Neural cell (in vitro differentiated cells): Measurements from ENCODE around the gene CSGALNACT2. TPM values are rescaled to one million over a fixed set of nuclear protein-coding genes. Genes with fewer than 3 reads are reported as not detected.

Source experiments
- H2AFZ ChIP-seq: fragments of 200-600, 300-800 bp; sonication (generic), shearing (Covaris generic); 2 replicates; pipeline ENCODE4 v1.6.0; 2014; ENCODE audit warnings: low read depth, mild to moderate bottlenecking, antibody characterized with exemption, low read length, moderate library complexity
- H3F3A ChIP-seq: fragments of 200-600 bp; shearing (Covaris generic); 2 replicates; pipeline ENCODE4 v1.6.1; 2016; ENCODE audit warnings: mild to moderate bottlenecking, moderate library complexity, mixed read lengths, antibody characterized with exemption, low read length; ENCODE audit not compliant: insufficient read depth, poor library complexity, severe bottlenecking
- H3K27ac ChIP-seq: fragments of 200-600, 300-800 bp; sonication (generic), shearing (Covaris generic); 2 replicates; pipeline ENCODE4 v1.5.1; 2014; ENCODE audit warnings: mild to moderate bottlenecking, low read length, moderate library complexity
- H3K27me3 ChIP-seq: fragments of 300-800, 200-600 bp; sonication (generic), shearing (Covaris generic); 2 replicates; pipeline ENCODE4 v1.6.0; 2014; ENCODE audit warnings: mild to moderate bottlenecking, low read depth, low read length, moderate library complexity; ENCODE audit not compliant: insufficient read depth
- H3K36me3 ChIP-seq: fragments of 300-800, 200-600 bp; sonication (generic), shearing (Covaris generic); 2 replicates; pipeline ENCODE4 v1.5.1; 2014; ENCODE audit warnings: mild to moderate bottlenecking, antibody characterized with exemption, low read length, moderate library complexity; ENCODE audit not compliant: insufficient read depth
- H3K4me2 ChIP-seq: fragments of 300-800, 200-600 bp; sonication (generic), shearing (Covaris generic); 2 replicates; pipeline ENCODE4 v1.6.0; 2014; ENCODE audit warnings: mild to moderate bottlenecking, low read length
- H3K4me3 ChIP-seq: fragments of 300-800, 200-600 bp; sonication (generic), shearing (Covaris generic); 2 replicates; pipeline ENCODE4 v1.5.1; 2014; ENCODE audit warnings: mild to moderate bottlenecking, low read length, moderate library complexity
- H3K79me2 ChIP-seq: fragments of 200-600 bp; shearing (Covaris generic); replicated peaks from 2 replicates; pipeline ENCODE4 v1.6.0; 2014; ENCODE audit warnings: mild to moderate bottlenecking, low read length, moderate library complexity; ENCODE audit not compliant: insufficient read depth
- H3K9ac ChIP-seq: fragments of 300-800, 200-600 bp; sonication (generic), shearing (Covaris generic); 2 replicates; pipeline ENCODE4 v1.6.1; 2016; ENCODE audit warnings: mild to moderate bottlenecking, low read length, mixed read lengths
- H3K9me2 ChIP-seq: fragments of 200-600 bp; shearing (Covaris generic); 2 replicates; pipeline ENCODE4 v1.6.1; 2016; ENCODE audit warnings: mild to moderate bottlenecking, low read length, mixed read lengths; ENCODE audit not compliant: insufficient read depth
- H3K9me3 ChIP-seq: fragments of 200-600, 300-800 bp; sonication (generic), shearing (Covaris generic); 2 replicates; pipeline ENCODE4 v1.6.1; 2016; ENCODE audit warnings: mild to moderate bottlenecking, mixed run types, low read length, moderate library complexity, mixed read lengths
- H4K20me1 ChIP-seq: fragments of 200-600 bp; shearing (Covaris generic); 2 replicates; pipeline ENCODE4 v1.6.1; 2016; ENCODE audit warnings: mild to moderate bottlenecking, mixed run types; ENCODE audit not compliant: insufficient read depth
- CTCF ChIP-seq: fragments of 450-650 bp; IDR thresholded peaks from 2 replicates; pipeline ENCODE4 v1.5.1; 2014; ENCODE audit warnings: antibody characterized with exemption, mild to moderate bottlenecking, moderate library complexity; ENCODE audit not compliant: poor library complexity, severe bottlenecking
- EP300 ChIP-seq: fragments of 450-650 bp; conservative IDR thresholded peaks from 2 replicates; pipeline ENCODE4 v1.6.1; 2014; ENCODE audit warnings: antibody characterized with exemption, mild to moderate bottlenecking, moderate library complexity; ENCODE audit not compliant: poor library complexity, severe bottlenecking
- EZH2 ChIP-seq: fragments of 200-600, 300-800 bp; shearing (Covaris generic), sonication (generic); IDR thresholded peaks from 2 replicates; pipeline ENCODE4 v1.6.1; 2014; ENCODE audit warnings: antibody characterized with exemption, low read length, borderline replicate concordance, mild to moderate bottlenecking; ENCODE audit not compliant: insufficient read depth, poor library complexity, severe bottlenecking
- MXI1 ChIP-seq: fragments of 450-650 bp; conservative IDR thresholded peaks from 2 replicates; pipeline ENCODE4 v1.6.1; 2014; ENCODE audit warnings: antibody characterized with exemption, mild to moderate bottlenecking; ENCODE audit not compliant: poor library complexity, severe bottlenecking
- POLR2AphosphoS5 ChIP-seq: IDR thresholded peaks from 2 replicates; pipeline ENCODE4 v1.6.1; 2012
- RAD21 ChIP-seq: fragments of 450-650 bp; conservative IDR thresholded peaks from 2 replicates; pipeline ENCODE4 v1.6.1; 2014; ENCODE audit warnings: antibody characterized with exemption, mild to moderate bottlenecking, moderate library complexity
- REST ChIP-seq: IDR thresholded peaks from 2 replicates; pipeline ENCODE4 v1.6.1; 2012; ENCODE audit warnings: borderline replicate concordance
- SMC3 ChIP-seq: fragments of 450-650 bp; conservative IDR thresholded peaks from 2 replicates; pipeline ENCODE4 v1.6.1; 2014; ENCODE audit warnings: antibody characterized with exemption, mild to moderate bottlenecking, moderate library complexity; ENCODE audit not compliant: poor library complexity
- TAF1 ChIP-seq: IDR thresholded peaks from 2 replicates; pipeline ENCODE4 v1.6.1; 2012; ENCODE audit warnings: low read depth
- polyA plus RNA-seq: library from polyadenylated mRNA; depleted of rRNA; stranded (reverse); fragments of >200 nt; gene quantifications from 2 replicates; pipeline ENCODE4 v1.2.3, GENCODE V29; 2014

CSGALNACT2 gene
- polyA plus RNA-seq, 1 donor from 2014 or later, result 20.7 TPM

GRCh38 chr10:43225787-43226153 lies 87.5 kb downstream of the CSGALNACT2 start:
- Histone ChIP-seq H3K79me2 (no peaks in the 10 kb centered on the region), H2AFZ (no peak overlapping the region), H3K9me2 (no peaks in the 10 kb centered on the region), H3K4me2 (no peak overlapping the region), H3K27me3 (peaks cover 33% of the 10 kb centered on the region), H3K27ac (no peak overlapping the region), H3K9me3 (no peaks in the 10 kb centered on the region), H3K4me3 (no peak overlapping the region), H4K20me1 (no peaks in the 10 kb centered on the region), H3K36me3 (no peaks in the 10 kb centered on the region), H3K9ac (no peak overlapping the region), H3F3A (no peaks in the 10 kb centered on the region)
- TF ChIP-seq RAD21 (no peak), REST (no peak), EZH2 (no peak), SMC3 (no peak), TAF1 (no peak)

GRCh38 chr10:43226441-43226840 lies 88.2 kb downstream of the CSGALNACT2 start:
- Histone ChIP-seq H3K9me2 (no peaks in the 10 kb centered on the region), H3F3A (no peaks in the 10 kb centered on the region), H2AFZ (no peak overlapping the region), H3K4me2 (no peak overlapping the region), H3K9me3 (no peaks in the 10 kb centered on the region), H3K79me2 (no peaks in the 10 kb centered on the region), H3K4me3 (no peak overlapping the region), H4K20me1 (no peaks in the 10 kb centered on the region), H3K27me3 (peaks cover 39% of the 10 kb centered on the region), H3K9ac (no peak overlapping the region), H3K36me3 (no peaks in the 10 kb centered on the region), H3K27ac (no peak overlapping the region)
- TF ChIP-seq CTCF, result no peak
- TF ChIP-seq EZH2, result no peak
- no peak for TF ChIP-seq RAD21
- no peak for TF ChIP-seq SMC3
- TF ChIP-seq EP300, result no peak
- no peak for TF ChIP-seq REST
- TF ChIP-seq MXI1, result no peak
- no peak for TF ChIP-seq POLR2AphosphoS5
- TF ChIP-seq TAF1, result no peak
